Left forelimb (tissue), 1 donor: ENCODE data around the gene SKP2.
"Not testable (repeated sequence)": the region's sequence is repeated elsewhere in the genome, so short reads cannot be mapped to it uniquely, and the experiment has no call there.

Experiments used
- DNase-seq: peaks from one replicate; pipeline ENCODE4 v3.0.0-alpha.2; 2018; ENCODE audit warnings: low spot score

Gene SKP2

DNA sequence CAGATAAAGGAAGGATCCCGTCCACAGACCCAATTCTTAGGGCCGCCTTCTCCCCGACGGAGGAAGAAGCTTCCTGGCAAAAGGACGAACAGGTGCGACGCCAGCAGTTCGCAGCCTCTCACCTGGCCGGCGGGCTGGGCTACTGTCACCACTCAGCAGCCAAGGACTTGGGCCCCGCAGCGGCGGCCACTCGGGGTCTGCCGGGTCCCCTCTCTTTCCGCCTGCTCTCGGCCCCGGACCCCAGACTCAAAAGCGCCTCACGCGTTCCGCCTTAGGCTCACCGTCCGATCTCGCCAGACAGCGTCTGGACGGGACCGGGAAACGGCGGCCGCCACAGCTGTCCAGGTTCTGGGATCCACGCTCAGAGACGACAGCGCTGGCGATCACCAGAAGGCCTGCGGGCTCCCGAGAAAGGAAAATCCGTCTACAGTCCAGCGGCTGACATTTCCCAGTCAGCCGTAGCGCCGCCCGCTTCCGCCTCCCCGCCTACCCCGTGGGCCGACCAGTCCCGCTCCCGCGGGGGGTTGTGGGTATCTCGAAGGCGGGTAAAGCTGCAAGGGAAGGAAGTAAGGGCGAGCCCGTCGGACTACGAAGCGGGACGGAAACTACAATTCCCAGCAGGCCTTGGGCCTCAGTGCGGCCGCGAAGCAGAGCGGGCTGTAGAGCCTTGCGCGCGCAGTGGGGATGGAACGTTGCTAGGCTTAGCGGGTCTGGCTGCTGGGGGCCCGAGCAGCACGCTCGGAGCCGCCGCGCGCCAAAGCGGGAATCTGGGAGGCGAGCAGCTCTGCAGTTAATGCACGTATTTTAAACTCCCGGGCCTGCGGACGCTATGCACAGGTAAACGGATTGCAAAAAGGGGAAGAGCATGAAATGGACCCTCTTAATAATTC lies at the start of gene SKP2, which contains the start of gene LMBRD2:
TSS of gene SKP2 (plus strand) at position 678 of the 890 bp plus-strand sequence. CDS start at position 830, 152 bp downstream.
TSS of gene LMBRD2 (minus strand) at position 454 of the 890 bp plus-strand sequence. CDS start 8,538 bp downstream, outside the sequence.
- peak; percentile 97 for DNase-seq

GRCh38 chr5:36105819-36106218 lies 46.1 kb upstream of the SKP2 start:
- no peak for DNase-seq

DNA sequence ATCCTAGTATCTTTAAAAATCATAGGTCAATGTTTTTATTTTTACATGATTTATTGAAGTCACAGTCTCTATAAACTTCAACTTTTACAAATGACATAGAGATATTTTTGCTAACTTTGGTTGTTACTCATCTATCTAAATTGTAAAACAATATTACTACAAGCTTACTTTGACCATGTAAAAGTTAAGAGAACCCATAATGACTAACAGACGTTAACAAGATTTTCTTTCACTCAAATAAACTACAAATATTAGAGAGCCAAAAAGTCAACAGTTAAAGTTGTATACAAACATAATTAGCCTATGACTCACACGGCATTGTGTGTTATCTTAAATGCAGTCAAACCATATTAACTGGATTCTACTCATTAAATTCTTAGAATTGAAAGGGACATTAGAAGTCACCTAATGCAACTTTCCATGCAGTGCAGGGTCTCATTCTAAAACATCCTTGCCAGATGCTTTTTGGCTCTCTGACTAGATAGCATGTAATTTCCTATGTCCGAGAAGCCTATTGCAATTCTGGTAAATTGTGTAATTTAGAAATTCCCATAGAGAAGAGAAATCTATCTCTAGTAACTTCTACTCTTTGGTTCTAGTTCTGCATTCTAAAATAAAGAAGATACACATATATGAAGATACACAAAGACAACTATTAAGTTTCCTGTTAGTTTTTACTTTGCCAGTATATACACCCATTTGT lies 43.0 kb upstream of the SKP2 start:
- no peak for DNase-seq

- no peak for DNase-seq
Measured at GRCh38 chr5:36111238-36111637, 40.7 kb upstream of the SKP2 start.

DNA sequence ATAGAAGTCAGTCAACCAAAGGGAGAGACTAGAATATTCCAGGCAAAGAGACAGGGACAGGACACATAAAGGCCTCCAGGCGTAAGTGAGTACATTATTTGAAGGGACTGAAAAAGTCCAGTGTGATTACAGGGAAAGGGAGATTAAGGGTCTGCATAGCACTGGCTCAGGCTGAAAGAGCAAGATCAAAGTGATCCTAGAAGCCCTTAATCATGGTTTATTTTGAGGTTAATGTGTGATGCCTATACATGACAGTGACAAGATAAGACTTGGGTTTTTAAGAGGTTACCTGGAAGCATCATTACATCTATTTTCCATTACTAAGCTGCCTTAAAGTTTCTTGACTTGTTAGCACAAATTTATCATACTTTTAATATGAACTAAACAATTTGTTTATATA lies 26.0 kb upstream of the SKP2 start:
- DNase-seq: no peak

GRCh38 chr5:36128795-36129194 lies 23.1 kb upstream of the SKP2 start:
- DNase-seq: no peak

DNA sequence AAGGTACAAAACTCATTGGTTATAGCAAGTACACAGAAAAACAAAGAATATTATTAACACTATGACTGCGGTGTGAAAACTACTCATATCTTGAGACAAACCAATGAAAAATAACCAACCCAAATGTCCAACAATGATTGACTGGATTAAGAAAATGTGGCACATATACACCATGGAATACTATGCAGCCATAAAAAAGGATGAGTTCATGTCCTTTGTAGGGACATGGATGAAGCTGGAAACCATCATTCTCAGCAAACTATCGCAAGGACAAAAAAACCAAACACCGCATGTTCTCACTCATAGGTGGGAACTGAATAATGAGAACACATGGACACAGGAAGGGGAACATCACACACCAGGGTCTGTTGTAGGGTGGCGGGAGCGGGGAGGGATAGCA lies 22.2 kb upstream of the SKP2 start:
- DNase-seq: not testable (repeated sequence)

DNA sequence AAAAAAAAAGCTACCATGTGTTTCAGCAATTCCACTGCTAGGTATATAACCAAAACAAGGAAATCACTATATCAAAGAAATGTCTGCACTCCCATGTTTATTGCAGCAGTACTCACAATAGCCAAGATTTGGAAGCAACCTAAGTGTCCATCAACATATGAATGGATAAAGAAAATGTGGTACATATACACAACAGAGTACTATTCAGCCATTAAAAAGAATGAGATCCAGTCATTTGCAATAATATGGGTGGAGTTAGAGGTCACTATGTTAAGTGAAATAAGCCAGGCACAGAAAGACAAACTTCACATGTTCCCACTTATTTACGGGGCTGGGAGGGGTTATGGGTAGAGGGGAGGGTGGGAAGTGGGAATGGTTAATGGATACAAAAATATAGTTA lies 18.9 kb upstream of the SKP2 start:
- not testable (repeated sequence) for DNase-seq

DNA sequence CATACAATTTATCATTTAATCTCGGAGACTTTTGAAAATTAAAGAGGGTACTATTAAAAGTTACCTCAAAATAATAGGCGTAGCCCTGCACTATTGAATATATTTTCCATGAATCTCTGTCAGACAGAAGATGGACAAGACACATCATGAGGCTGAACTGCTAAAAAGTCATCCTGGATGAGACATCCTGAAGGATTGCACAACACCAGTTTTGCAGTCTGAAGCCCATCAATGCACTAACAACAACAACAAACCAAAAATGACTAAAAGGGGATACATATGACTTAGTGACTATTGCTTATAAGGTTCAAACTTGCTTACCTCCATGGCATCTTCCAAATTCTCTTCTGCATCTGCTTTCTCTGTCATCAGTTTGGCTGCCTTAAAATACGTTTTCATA lies 15.9 kb upstream of the SKP2 start:
- no peak for DNase-seq

- no peak for DNase-seq
Measured at GRCh38 chr5:36136581-36136980, 15.3 kb upstream of the SKP2 start.

DNA sequence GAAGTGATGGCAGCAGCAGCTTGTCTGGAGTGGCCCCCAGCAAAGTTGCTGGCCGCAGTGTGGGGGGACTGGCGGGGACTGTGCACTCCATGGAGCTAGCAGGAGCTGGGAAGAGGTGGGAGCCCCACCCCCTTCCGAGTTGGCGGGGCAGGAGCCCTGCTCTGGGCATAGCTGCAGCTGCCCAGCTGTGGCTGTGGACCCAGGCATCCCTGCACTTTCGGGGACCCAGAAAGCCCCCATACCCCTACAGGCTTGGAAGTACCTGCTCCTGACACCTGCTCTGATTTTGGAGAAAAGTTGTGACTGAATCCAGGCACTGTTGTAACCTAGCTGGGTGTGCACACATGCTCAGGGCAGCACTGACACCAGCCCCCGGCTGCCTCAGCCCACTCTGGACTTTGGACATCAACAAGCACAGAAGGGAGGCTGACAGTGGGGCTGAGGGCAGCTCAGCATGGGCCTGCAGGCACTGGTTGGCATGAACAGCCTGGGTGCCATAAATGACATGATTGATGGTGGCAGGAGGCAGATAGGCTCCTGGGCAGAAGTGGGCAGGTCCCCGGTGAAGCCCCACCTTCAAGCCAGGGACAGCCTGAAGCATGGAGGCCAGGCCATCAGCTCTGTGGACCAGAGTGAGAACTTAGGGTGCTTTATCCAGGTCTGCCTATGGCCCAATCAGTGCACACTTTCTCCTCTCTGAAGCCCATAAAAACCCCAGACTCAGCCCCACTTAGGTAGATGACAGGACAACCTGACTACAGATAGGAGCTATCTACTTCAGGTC lies 12.8 kb upstream of the SKP2 start:
- DNase-seq: no peak

- no peak for DNase-seq
Measured at GRCh38 chr5:36145311-36145710, 6.6 kb upstream of the SKP2 start.

DNA sequence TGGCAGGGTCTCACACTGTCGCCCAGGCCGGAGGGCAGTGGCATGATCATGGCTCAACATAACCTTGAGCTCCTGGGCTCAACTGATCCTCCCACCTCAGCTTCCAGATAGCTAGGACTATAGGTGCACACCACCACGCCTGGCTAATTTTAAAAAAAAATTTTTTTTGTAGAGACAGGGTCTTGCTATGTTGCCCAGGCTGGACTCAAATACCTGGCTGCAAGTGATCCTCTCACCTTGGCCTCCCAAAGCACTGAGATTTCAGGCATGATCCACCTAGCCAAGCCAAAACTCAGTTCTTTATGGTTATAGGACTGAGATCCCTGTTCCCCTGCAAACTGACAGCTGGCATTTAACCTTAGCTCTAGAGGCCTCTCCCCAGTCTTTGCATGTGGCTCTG lies 5.5 kb upstream of the SKP2 start:
- DNase-seq: no peak

GRCh38 chr5:36147681-36148080 lies 4.2 kb upstream of the SKP2 start:
- DNase-seq: no peak

- no peak for DNase-seq
Measured at GRCh38 chr5:36150676-36151433, 1.1 kb upstream of the SKP2 start.

DNA sequence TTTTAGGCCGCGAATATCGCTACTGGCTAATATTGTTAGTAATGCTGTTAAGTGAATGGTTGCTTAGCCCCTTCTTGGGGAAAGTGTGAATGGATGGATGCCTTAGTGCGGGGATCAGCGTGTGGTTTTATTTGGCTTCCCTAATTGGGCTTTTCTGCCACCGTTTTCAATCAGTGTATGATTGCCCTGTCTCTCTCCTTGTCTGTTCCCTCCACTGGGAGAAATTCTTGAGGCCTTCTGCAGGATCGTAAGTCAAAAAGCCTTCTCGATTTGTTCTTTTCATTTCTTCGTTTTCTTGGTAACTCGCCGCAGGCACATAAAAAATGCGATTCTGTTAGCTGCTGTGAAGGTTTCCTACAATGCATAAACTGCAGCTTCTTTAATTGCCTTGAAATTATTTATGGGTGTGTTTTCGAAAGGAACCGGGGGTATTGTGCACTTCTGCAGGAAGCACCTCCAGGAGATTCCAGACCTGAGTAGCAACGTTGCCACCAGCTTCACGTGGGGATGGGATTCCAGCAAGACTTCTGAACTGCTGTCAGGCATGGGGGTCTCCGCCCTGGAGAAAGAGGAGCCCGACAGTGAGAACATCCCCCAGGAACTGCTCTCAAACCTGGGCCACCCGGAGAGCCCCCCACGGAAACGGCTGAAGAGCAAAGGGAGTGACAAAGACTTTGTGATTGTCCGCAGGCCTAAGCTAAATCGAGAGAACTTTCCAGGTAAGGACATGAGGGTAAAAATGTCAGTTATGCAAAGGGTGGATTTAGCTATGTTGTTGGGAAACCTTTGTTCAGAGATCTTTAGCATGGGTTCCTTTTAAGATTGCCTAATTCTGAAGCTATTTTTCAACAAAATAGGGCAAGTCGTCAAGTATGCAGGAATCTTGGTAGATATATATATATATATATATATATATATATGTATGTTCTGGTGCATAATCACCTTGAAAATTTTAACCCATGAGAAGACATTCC lies 700 bp downstream of the SKP2 start:
- DNase-seq: no peak

DNA sequence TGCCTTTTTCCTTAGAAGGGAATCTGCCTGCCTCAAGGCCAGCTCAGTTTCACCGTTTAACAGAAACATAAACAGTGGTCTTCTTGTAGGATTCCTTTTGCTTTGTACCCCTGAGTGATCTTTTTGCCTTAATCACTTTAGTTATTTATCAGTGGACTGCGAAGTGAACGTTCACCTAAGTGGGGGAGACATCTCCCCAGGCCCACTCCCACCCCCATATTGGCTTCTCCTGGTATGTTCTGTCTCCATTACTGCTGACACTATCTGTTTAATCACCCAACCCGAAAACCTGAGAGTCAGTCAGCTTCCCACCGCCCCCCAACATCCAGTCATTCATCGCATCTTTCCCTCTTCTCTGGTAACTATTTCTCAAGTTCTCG lies 1.4 kb downstream of the SKP2 start:
- no peak for DNase-seq

GRCh38 chr5:36153726-36154125 lies 1.8 kb downstream of the SKP2 start:
- DNase-seq: no peak

DNA sequence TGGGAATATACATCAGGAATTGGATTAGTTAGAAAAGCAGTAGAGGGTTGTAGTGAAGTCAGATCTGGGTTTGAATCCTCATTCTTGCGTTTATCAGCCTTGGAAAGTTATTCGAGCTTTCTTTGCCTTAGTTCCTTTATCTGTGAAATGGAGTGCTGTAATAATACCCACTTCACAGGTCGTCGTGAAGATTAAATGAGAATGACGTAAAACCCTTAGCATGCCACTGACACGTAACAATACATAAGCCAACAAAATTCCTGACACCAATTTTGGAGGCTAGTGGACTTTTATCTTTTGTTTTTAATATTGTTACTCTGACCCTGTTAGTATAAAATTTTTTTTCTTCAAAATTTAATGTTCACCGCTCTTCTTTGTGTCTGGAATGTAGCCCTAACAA lies 3.4 kb downstream of the SKP2 start:
- DNase-seq: no peak

DNA sequence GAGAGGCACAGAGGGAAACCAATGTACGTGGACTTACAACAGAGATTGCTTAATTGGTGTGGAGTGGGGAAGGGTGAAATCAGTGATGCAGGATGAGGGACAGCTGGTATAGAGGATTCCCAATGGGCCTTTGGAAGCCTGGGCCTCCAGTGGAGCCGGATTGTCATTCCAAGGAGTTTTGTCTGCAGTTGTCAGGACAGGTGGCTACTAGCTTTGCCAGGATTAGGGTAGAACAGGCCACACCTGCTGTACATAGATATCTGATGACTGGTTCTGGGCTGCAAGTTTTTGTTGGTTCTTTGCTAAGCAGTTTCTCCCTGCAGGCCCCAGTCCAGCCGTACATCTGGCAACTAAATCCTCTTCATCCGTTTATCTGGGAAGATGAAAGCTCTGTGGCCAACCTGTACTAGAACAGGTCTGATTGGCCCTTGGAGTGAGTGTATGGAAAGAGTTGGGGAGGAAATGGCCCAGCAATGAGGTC lies 4.2 kb downstream of the SKP2 start:
- no peak for DNase-seq
